Measurements from ENCODE around the gene ATXN10.

GRCh38 chr22:45881524-45881875, 209.9 kb downstream of the ATXN10 start:
- TF ChIP-seq CTCF (IDR thresholded peaks at IDR 0.05) (no peak), POLR2A (IDR thresholded peaks at IDR 0.05) (no peak)
